Measurements from ENCODE around the gene YIPF5. TPM values are rescaled to one million over a fixed set of nuclear protein-coding genes. Genes with fewer than 3 reads are reported as not detected.

Gene YIPF5
- polyA plus RNA-seq (ENCODE audit: insufficient read length in 4 of 4), result 10 to 100 TPM; 57.5 to 90.6 (median 70.4) TPM

- peak; percentile 87 to 91 (median 90) for DNase-seq (ENCODE audit: low read depth in 4 of 4, low spot score in 3 of 4)
Measured at GRCh38 chr5:144170276-144171024, at the start of gene YIPF5, which contains the start of gene KCTD16. Gene YIPF5 (minus strand): TSS chr5:144170659. CDS start chr5:144169955, 704 bp downstream. Gene KCTD16 (plus strand): TSS chr5:144170873.

- DNase-seq (ENCODE audit: low read depth in 4 of 4, low spot score in 3 of 4), result no peak
Measured at GRCh38 chr5:144219869-144220268, 49.4 kb upstream of the YIPF5 start.

- DNase-seq (ENCODE audit: low read depth in 4 of 4, low spot score in 3 of 4), result no peak
Measured at GRCh38 chr5:144210655-144211054, 40.2 kb upstream of the YIPF5 start.

DNA sequence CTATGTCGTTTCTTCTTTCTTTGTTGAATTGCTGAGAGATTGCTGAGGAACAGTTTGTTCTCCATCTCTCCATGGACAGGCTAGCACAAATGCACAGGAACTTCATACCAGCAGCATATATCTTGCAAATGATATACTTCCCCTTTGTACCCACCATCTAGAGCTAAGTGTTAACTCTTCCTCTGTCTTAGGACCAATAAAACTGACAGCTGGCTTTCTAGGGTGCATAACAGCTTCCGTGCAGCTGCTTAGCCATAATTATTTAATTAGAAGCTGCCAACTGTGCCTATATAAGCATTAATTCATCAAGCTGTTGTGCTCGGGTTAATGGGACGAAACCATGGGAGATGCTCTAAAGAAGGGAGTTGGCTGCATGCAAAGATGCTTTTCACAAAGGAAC lies 38.9 kb upstream of the YIPF5 start:
- DNase-seq (ENCODE audit: low read depth in 4 of 4, low spot score in 3 of 4), result no peak

DNA sequence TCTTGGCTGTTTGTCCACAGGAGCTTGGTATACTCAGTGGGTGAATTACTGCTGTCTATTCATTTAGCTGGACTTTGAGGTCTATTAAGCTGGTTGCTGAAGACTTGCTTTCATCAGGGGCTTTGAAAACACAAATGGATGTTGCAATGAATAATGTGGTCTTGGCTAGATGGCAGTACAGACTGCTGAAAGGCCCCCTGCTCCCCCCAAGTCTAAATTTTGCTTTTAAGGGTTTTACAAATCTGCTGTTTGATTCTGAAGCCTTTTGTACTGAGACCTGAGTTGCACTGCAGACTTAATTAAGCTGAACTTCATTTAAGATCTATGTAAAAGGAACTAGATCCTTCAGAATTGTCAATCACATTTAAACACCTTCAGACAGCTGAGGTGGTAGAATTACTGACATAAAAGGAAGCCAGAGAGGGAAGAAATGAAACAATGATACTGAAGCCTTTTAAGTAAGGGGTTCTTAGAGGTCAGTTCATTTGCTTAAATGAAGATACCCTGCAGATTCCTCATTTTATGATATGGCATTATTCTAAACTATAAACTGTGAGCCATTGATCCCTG lies 37.5 kb upstream of the YIPF5 start:
- no peak for DNase-seq (ENCODE audit: low read depth in 4 of 4, low spot score in 3 of 4)

DNA sequence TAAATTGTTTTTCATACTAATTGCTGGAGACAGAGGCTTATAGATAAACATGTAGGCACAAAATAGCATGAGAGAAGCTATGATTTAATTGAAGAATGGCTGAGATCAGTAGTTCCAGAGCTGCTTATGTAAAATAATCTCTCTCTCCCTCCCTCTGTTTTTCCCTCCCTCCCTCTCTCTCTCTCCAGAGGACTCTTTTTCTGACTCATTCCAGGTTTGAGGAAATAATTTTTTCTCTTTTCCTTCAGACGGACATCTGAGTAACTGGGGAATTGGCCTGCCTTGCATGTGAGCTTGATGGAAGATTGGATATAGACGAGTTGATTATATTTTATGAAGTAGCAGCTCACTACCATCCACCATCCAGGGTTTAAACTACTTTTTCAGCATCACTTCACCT lies 35.7 kb upstream of the YIPF5 start:
- no peak for DNase-seq (ENCODE audit: low read depth in 4 of 4, low spot score in 3 of 4)

- no peak for DNase-seq (ENCODE audit: low read depth in 4 of 4, low spot score in 3 of 4)
Measured at GRCh38 chr5:144205141-144205551, 34.7 kb upstream of the YIPF5 start.

DNA sequence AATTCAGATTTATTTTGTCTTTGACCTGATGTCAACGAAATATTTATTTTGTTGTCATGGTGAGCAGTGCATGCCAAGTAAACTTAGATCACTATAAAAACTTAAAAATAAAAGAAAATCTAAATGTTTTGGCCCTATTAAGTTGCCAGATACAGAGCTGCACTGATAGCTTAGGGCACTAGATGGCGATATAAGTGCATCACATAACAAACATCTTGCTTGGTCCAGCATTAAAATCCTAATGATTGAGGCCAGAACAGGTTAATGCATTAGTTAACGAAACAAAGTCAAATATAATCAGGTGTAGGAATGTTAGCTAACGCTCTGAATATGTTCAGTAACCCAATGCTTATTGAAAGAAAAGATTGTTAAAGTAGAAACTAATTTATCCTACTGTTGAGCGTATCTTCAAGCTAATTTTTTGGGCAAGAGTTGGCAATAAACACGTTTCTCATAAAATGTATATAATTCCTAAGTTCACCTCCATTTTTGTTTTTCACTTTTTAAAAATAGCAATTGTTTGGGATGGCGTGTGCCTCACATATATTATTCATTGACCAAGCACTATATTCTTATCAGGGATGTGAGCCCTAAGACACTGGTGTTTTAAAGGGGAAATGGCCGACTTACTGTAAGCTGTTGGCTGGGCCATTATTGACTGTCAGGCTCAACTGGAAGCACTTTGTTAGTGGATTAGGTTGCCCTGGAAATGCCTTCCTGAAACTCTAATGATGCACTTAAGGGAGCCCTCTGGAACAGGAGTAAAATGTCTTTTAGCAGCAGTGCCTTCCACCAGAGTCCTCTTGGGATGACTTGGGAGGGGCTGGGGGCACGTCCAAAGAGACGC lies 33.5 kb upstream of the YIPF5 start:
- DNase-seq (ENCODE audit: low read depth in 4 of 4, low spot score in 3 of 4), result peak in 1 of 4 donors; percentile 69

DNA sequence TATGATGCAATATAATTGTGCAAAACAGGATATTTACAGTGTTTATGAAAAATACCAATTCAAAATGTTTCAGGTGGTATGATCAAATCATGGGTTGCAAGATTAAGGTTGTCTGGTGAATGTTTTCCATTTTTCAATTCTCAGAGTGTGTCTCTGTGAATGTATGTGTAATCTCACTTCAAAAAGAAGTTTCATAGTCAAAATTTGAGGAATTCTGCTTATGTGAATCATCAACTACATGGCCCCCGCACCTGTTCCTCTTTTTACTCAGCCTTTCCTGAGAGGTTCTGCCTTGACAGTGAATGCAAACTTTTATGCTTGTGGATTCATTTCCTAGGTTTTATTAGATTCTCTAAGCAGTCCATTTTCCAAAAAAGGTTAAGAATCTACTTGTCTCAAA lies 32.3 kb upstream of the YIPF5 start:
- no peak for DNase-seq (ENCODE audit: low read depth in 4 of 4, low spot score in 3 of 4)

- DNase-seq (ENCODE audit: low read depth in 4 of 4, low spot score in 3 of 4), result no peak
Measured at GRCh38 chr5:144202072-144202471, 31.6 kb upstream of the YIPF5 start.

- DNase-seq (ENCODE audit: low read depth in 4 of 4, low spot score in 3 of 4), result no peak
Measured at GRCh38 chr5:144201588-144201987, 31.1 kb upstream of the YIPF5 start.

GRCh38 chr5:144198386-144198785 lies 27.9 kb upstream of the YIPF5 start:
- DNase-seq (ENCODE audit: low read depth in 4 of 4, low spot score in 3 of 4), result no peak

DNA sequence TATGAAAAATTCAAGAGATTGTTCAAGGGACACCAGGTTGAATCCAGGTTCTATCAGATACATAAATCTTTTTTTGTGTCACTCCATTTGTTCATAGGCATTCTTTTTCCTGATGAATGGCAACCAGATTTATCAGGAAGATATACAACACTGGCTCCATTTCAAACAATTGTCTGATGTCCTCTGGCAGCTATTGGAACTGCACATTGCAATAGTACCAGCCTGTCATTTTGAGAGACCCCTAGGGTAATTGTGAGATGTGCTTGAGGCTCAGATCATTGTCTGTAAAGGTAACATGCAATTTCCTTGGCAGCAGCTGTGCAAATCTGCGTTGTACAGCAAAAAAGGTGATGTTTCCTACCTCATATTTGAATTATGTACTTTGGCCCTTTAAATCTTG lies 26.2 kb upstream of the YIPF5 start:
- no peak for DNase-seq (ENCODE audit: low read depth in 4 of 4, low spot score in 3 of 4)

GRCh38 chr5:144195448-144195847 lies 25.0 kb upstream of the YIPF5 start:
- DNase-seq (ENCODE audit: low read depth in 4 of 4, low spot score in 3 of 4), result no peak

- DNase-seq (ENCODE audit: low read depth in 4 of 4, low spot score in 3 of 4), result no peak
Measured at GRCh38 chr5:144194144-144194543, 23.7 kb upstream of the YIPF5 start.

DNA sequence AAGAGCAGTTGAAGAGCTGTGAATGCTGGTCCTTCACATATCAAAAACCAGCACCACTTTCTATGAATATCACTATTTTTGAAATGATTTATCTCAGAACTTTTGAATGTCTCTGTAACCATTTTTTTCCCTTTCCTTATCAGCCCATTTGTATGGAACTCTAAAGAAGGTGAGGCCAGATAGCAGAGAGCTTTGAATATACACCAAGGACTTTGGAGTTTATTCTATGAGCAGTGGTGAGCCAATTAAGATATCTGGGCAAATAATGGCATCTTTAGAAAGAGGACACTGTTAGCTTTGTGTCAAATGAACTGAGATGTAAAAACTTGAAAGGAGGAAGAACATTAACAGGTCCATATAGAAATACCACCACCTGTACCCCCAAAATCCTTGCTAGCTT lies 22.2 kb upstream of the YIPF5 start:
- no peak for DNase-seq (ENCODE audit: low read depth in 4 of 4, low spot score in 3 of 4)

GRCh38 chr5:144191998-144192397 lies 21.5 kb upstream of the YIPF5 start:
- DNase-seq (ENCODE audit: low read depth in 4 of 4, low spot score in 3 of 4), result no peak

- no peak for DNase-seq (ENCODE audit: low read depth in 4 of 4, low spot score in 3 of 4)
Measured at GRCh38 chr5:144191531-144191930, 21.1 kb upstream of the YIPF5 start.

DNA sequence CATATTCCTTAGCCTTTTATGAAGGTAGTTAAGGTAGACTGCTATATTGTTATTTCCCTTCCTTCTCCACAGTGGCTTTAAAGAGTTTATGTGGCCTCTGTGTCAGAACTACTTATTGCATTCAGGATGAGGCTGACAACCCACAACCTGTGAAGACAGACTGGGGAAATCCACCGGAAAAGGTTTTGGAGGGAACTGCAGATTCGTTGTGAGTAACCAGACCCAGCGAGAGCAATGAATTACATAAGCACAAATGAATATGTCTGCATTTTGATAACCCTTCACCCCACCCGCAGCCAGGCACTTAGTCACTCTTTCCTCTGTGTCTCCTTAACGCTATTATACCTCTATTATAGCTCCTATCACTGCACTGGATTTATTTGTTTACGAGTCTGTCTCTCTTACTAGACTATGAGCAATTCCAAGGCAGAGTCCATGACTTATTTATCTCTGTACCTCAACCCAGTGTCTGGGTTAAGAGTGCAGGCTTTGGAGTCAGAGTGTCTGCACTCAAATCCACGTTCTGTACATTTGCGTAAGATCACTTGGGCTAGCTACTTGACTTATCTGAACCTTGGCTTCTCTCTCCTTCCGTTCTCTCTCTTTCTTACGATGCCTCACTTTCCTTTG lies 19.5 kb upstream of the YIPF5 start:
- DNase-seq (ENCODE audit: low read depth in 4 of 4, low spot score in 3 of 4), result no peak

GRCh38 chr5:144187699-144188294 lies 17.3 kb upstream of the YIPF5 start:
- peak in 1 of 4 donors; percentile 42 for DNase-seq (ENCODE audit: low read depth in 4 of 4, low spot score in 3 of 4)
